Measurements from ENCODE around the gene EEF1G.
"Not testable (repeated sequence)": the region's sequence is repeated elsewhere in the genome, so short reads cannot be mapped to it uniquely, and the experiment has no call there.

Gene EEF1G

GRCh38 chr11:62602141-62603071, 28.7 kb upstream of the EEF1G start:
- peak; percentile 81 for DNase-seq

GRCh38 chr11:62601372-62602140, 27.9 kb upstream of the EEF1G start, which contains the start of gene MTA2:
Gene MTA2 (minus strand): TSS chr11:62601865. CDS start chr11:62601450, 415 bp downstream.
- peak; percentile 99 for DNase-seq

- DNase-seq: peak; percentile 57
These were observed 27.4 kb upstream of the EEF1G start for GRCh38 chr11:62601122-62601371.

GRCh38 chr11:62600367-62601121, 26.9 kb upstream of the EEF1G start:
- no peak for DNase-seq

GRCh38 chr11:62599901-62600300, 26.2 kb upstream of the EEF1G start:
- no peak for DNase-seq

GRCh38 chr11:62599069-62599696, 25.5 kb upstream of the EEF1G start:
- DNase-seq: no peak

- no peak for DNase-seq
These were observed 21.4 kb upstream of the EEF1G start for GRCh38 chr11:62595124-62595523.

GRCh38 chr11:62593434-62594044, 19.8 kb upstream of the EEF1G start:
- peak; percentile 27 for DNase-seq

- no peak for DNase-seq
These were observed 19.3 kb upstream of the EEF1G start for GRCh38 chr11:62592989-62593421.

GRCh38 chr11:62592146-62592815, 18.6 kb upstream of the EEF1G start:
- DNase-seq: no peak

GRCh38 chr11:62591448-62592145, 17.9 kb upstream of the EEF1G start, which contains the start of gene TUT1:
Gene TUT1 (minus strand): TSS chr11:62591523. CDS start chr11:62591485, 38 bp downstream.
- peak; percentile 100 for DNase-seq

- DNase-seq: no peak
These were observed 15.4 kb upstream of the EEF1G start for GRCh38 chr11:62588966-62589637.

- not testable (repeated sequence) for DNase-seq
These were observed 11.7 kb upstream of the EEF1G start for GRCh38 chr11:62585356-62585755.

- not testable (repeated sequence) for DNase-seq
These were observed 8.0 kb upstream of the EEF1G start for GRCh38 chr11:62581735-62582134.

GRCh38 chr11:62580959-62581715, 7.4 kb upstream of the EEF1G start:
- DNase-seq: no peak

- DNase-seq: no peak
These were observed 5.6 kb upstream of the EEF1G start for GRCh38 chr11:62579252-62579651.

- no peak for DNase-seq
These were observed 4.8 kb upstream of the EEF1G start for GRCh38 chr11:62578541-62578940.

- DNase-seq: no peak
These were observed 3.5 kb upstream of the EEF1G start for GRCh38 chr11:62577046-62577714.

GRCh38 chr11:62575837-62576236, 2.1 kb upstream of the EEF1G start:
- no peak for DNase-seq
